ENCODE measurements around the gene UBA6. TPM values are rescaled to one million over a fixed set of nuclear protein-coding genes. Genes with fewer than 3 reads are reported as not detected.

The UBA6 gene
- total and polyA plus RNA-seq, 9 donors: 7.4 to 51.7 (median 39.4) TPM

DNA sequence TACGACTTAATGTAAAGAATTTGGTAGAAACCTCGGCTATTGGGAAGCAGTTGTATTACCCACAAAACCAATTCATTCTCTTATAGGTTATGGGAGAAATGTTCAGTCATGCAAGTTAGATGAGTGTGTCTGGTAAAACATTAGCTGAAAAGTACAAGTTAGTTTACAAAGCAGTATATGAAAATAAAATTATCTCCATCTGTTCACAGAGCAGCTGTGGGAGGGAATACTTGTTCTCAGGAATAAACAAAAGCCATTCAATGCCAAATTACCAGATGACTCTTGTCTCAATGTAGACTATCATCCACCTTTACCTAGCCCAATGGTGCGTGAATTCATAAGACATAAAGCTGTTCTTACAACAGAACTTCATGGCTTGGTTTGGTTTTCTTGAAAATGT lies 113.8 kb downstream of the UBA6 start:
- Histone ChIP-seq H3K4me1 (ENCODE audit: insufficient read depth) (no peaks in the 10 kb centered on the region), H3K4me3 (no peak overlapping the region), H3K27ac (no peak overlapping the region), H3K36me3 (no peaks in the 10 kb centered on the region), H3K9me3 (no peaks in the 10 kb centered on the region), H3K27me3 (no peaks in the 10 kb centered on the region)
- intact Hi-C loops (cut with DNase I): no loop called here
- TF ChIP-seq POLR2A (IDR thresholded peaks at IDR 0.05) (no peak), EP300 (IDR thresholded peaks at IDR 0.05) (no peak)
- TF ChIP-seq, protein P1, sequence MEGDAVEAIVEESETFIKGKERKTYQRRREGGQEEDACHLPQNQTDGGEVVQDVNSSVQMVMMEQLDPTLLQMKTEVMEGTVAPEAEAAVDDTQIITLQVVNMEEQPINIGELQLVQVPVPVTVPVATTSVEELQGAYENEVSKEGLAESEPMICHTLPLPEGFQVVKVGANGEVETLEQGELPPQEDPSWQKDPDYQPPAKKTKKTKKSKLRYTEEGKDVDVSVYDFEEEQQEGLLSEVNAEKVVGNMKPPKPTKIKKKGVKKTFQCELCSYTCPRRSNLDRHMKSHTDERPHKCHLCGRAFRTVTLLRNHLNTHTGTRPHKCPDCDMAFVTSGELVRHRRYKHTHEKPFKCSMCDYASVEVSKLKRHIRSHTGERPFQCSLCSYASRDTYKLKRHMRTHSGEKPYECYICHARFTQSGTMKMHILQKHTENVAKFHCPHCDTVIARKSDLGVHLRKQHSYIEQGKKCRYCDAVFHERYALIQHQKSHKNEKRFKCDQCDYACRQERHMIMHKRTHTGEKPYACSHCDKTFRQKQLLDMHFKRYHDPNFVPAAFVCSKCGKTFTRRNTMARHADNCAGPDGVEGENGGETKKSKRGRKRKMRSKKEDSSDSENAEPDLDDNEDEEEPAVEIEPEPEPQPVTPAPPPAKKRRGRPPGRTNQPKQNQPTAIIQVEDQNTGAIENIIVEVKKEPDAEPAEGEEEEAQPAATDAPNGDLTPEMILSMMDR (IDR thresholded peaks at IDR 0.05): no peak
- DNase-seq: no peak
- WGBS, 3 donors: 43 to 74% (median 48%) methylated on average over 3 of the region's 3 CpGs

DNA sequence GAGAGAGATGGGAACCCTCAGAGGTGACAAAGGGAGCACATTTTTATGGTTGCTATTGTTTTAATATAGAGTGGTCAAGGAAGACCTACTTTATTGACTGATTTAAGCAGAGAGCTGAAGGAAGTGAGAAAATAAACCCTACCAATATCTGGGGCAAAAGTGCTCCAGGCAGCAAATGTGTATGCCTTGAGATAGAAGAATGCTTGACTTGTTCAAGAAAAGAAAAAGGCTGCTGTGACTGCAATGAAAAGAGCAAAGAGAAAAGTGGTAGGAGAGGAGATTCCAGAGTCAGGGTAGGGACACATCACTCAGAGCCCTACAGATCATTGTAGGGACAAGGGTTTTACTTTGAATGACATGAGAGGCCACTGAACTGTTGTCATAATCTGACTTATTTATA lies 116.5 kb downstream of the UBA6 start:
- intact Hi-C loops (cut with DNase I): no loop called here
- H3K9me3 ChIP-seq: no peaks in the 10 kb centered on the region
- no peaks in the 10 kb centered on the region for H3K4me1 ChIP-seq (ENCODE audit: insufficient read depth)

DNA sequence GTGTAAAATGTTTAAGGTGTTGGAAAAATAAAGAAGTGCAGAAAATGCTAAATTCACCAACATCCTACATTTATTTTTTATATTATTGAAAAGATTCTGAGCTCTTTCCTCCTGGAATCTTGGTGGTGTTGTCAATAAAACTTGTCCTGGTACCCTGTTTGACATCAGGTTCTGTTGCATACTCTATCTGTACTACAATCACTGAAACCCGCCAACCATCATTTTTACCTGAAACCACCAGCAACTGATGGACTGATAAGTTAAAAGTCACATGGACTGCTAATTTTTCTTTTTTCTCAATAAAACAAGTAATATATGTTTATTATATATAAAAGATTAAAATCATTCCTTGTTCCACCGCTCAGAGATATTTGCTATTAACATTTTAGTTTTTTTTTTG lies 119.0 kb downstream of the UBA6 start:
- H3K4me3 ChIP-seq: no peak overlapping the region
- no peak for DNase-seq
- TF ChIP-seq EP300 (IDR thresholded peaks at IDR 0.05) (no peak), POLR2A (IDR thresholded peaks at IDR 0.05) (no peak)
- TF ChIP-seq, protein P1 (IDR thresholded peaks at IDR 0.05): no peak

More for the DNA sequence above, 116.5 kb downstream of the UBA6 start:
- DNase-seq: no peak
- Histone ChIP-seq H3K27ac (no peak overlapping the region), H3K27me3 (no peaks in the 10 kb centered on the region), H3K4me3 (no peak overlapping the region), H3K36me3 (no peaks in the 10 kb centered on the region)
- TF ChIP-seq POLR2A (IDR thresholded peaks at IDR 0.05) (no peak), EP300 (IDR thresholded peaks at IDR 0.05) (no peak)
- TF ChIP-seq, protein P1 (IDR thresholded peaks at IDR 0.05): no peak

DNA sequence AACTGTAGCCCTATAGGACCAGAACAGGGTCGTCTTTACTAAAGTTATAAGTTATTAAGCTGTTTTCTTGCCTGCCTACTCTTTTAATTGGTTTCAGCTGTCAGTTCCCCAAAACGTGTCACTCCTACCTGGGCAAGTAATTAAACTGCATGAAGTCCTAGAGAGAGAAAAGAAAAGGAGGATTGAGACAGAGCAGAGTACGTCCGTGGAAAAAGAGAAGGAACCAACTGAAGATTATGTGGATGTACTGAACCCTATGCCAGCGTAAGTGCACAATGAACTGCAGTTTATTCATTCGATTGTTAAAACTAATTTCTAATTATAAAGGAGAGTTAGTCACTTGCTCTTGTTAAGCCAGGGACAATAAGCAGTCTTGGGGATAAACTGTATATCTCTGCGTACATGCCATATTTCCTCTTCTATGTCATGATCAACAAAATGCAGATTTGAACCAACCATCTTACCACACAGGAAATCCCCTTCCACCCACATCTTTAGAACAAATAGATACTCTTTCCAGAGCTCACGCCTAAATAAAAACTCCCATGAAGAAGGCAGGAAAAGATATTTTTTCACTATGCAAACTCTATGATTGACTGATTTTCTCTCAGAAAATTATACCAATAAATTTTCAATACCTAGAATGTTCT lies 119.6 kb downstream of the UBA6 start:
- TF ChIP-seq EP300 (IDR thresholded peaks at IDR 0.05) (no peak), POLR2A (IDR thresholded peaks at IDR 0.05) (no peak)
- TF ChIP-seq, protein P1 (IDR thresholded peaks at IDR 0.05): no peak
- no peaks in the 10 kb centered on the region for H3K9me3 ChIP-seq
- intact Hi-C loops (cut with DNase I): no loop called here
- H3K4me3 ChIP-seq: no peak overlapping the region
- no peak for DNase-seq
- H3K36me3 ChIP-seq: no peaks in the 10 kb centered on the region
- H3K27ac ChIP-seq: no peak overlapping the region
- H3K27me3 ChIP-seq: no peaks in the 10 kb centered on the region
- no peaks in the 10 kb centered on the region for H3K4me1 ChIP-seq (ENCODE audit: insufficient read depth)
- WGBS, 3 donors: 80 to 84% (median 82%) methylated on average over 8 of the region's 8 CpGs

More for the DNA sequence above, 119.0 kb downstream of the UBA6 start:
- intact Hi-C loops (cut with DNase I): no loop called here
- WGBS, 3 donors: 49 to 97% (median 50%) methylated on average over 2 of the region's 2 CpGs
- H3K27me3 ChIP-seq: no peaks in the 10 kb centered on the region
- no peaks in the 10 kb centered on the region for H3K4me1 ChIP-seq (ENCODE audit: insufficient read depth)
- no peaks in the 10 kb centered on the region for H3K9me3 ChIP-seq
- H3K36me3 ChIP-seq: no peaks in the 10 kb centered on the region
- no peak overlapping the region for H3K27ac ChIP-seq

Measured in ovary (tissue), 9 donors.